HCT116 (cell line): ENCODE results near the gene ITPK1. TPM values are rescaled to one million over a fixed set of nuclear protein-coding genes. Genes with fewer than 3 reads are reported as not detected.

Source experiments
- ATAC-seq: fragments of 200-7000 bp; cut with Tn5 transposase; 2 replicates; pipeline ENCODE4 v1.9.1; 2020; ENCODE audit warnings: mild to moderate bottlenecking, moderate library complexity
- BruUV-seq: library from RNA; stranded (reverse); fragments of 400-500 nt; replicated peaks from 2 replicates; lab custom pipeline; 2021; lab: Mats Ljungman, UMichigan
- CTCF ChIA-PET: fragments of 300-600 bp; sonication (Branson Sonifier 250); formaldehyde crosslinking; loops from one replicate; lab custom pipeline; 2021; ENCODE audit warnings: antibody characterized with exemption; lab: Charles Lee
- POLR2A ChIA-PET: fragments of 300-600, 350-600 bp; sonication (Branson Sonifier 250); formaldehyde crosslinking; loops from one replicate; lab custom pipeline; 2021; ENCODE audit warnings: antibody characterized with exemption; lab: Charles Lee
- RAD21 ChIA-PET, 2 experiments: fragments of 300-600 bp; sonication (Branson Sonifier 250); formaldehyde crosslinking; loops; one replicate each; lab custom pipeline; 2023; ENCODE audit warnings: low total read pairs in 2 of 2; ENCODE audit not compliant: uncharacterized antibody in 2 of 2, unreplicated experiment in 2 of 2, low non-redundant PET in 1 of 2; lab: Charles Lee
- DNase-seq: peaks from one replicate; pipeline ENCODE4 v3.0.0-alpha.2; 2010; ENCODE audit warnings: low read depth, low spot score
- H2AFZ ChIP-seq: fragments of 200-600 bp; shearing (Covaris generic), sonication (generic); 2 replicates; pipeline ENCODE4 v1.6.1; 2017; ENCODE audit warnings: low read depth, mixed run types, mixed read lengths, antibody characterized with exemption, low read length; ENCODE audit not compliant: poor library complexity, severe bottlenecking
- H3K27ac ChIP-seq: 2 replicates; pipeline ENCODE4 v1.5.1; 2012; ENCODE audit warnings: low read depth, low read length
- H3K27me3 ChIP-seq: fragments of 200-600 bp; sonication (generic); 2 replicates; pipeline ENCODE4 v1.6.1; 2016; ENCODE audit warnings: mixed run types, low read length, mixed read lengths; ENCODE audit not compliant: insufficient read depth
- H3K36me3 ChIP-seq, 2 experiments: fragments of 200-500 bp in 1 of 2; fragments of 200-600 bp in 1 of 2; sonication (Bioruptor generic) in 1 of 2; sonication (generic) in 1 of 2; 2 replicates each; pipeline versions ENCODE4 v1.5.1 to v1.6.1; 2014 to 2016; ENCODE audit warnings: low read length in 2 of 2, inconsistent platforms in 1 of 2, mixed read lengths in 1 of 2, mixed run types in 1 of 2; ENCODE audit not compliant: insufficient read depth in 2 of 2, control insufficient read depth in 1 of 2
- H3K4me1 ChIP-seq, 2 experiments: fragments of 200-600 bp in 1 of 2; sonication (generic) in 1 of 2; 2 replicates each; pipeline versions ENCODE4 v1.5.1 to v1.6.1; 2012 to 2017; ENCODE audit warnings: low read length in 2 of 2, inconsistent platforms in 1 of 2, mild to moderate bottlenecking in 1 of 2, mixed read lengths in 1 of 2, mixed run types in 1 of 2, moderate library complexity in 1 of 2; ENCODE audit not compliant: insufficient read depth in 2 of 2, control insufficient read depth in 1 of 2
- H3K4me2 ChIP-seq: fragments of 200-600 bp; sonication (generic); 2 replicates; pipeline ENCODE4 v1.6.1; 2017; ENCODE audit warnings: mixed run types, low read length, mixed read lengths
- H3K4me3 ChIP-seq, 2 experiments: fragments of 200-600 bp in 1 of 2; sonication (generic) in 1 of 2; replicated peaks in 1 of 2; 2 replicates each; pipeline ENCODE4 v1.5.1; 2011 to 2016; ENCODE audit warnings: low read length in 2 of 2, control low read depth in 1 of 2, low read depth in 1 of 2, mild to moderate bottlenecking in 1 of 2, mixed read lengths in 1 of 2, mixed run types in 1 of 2
- H3K79me2 ChIP-seq: fragments of 200-600 bp; sonication (generic); 2 replicates; pipeline ENCODE4 v1.6.1; 2017; ENCODE audit warnings: mild to moderate bottlenecking, mixed run types, low read length, moderate library complexity, mixed read lengths; ENCODE audit not compliant: insufficient read depth
- H3K9ac ChIP-seq: fragments of 200-600 bp; sonication (generic); 2 replicates; pipeline ENCODE4 v1.6.1; 2016; ENCODE audit warnings: low read length, mixed read lengths
- H3K9me2 ChIP-seq: fragments of 200-600 bp; sonication (generic), shearing (Covaris generic); 2 replicates; pipeline ENCODE4 v1.6.1; 2017; ENCODE audit warnings: mixed run types, mild to moderate bottlenecking, moderate library complexity; ENCODE audit not compliant: insufficient read depth
- H3K9me3 ChIP-seq, 2 experiments: fragments of 200-500 bp in 1 of 2; fragments of 200-600 bp in 1 of 2; sonication (Bioruptor generic) in 1 of 2; sonication (generic) in 1 of 2; 2 replicates each; pipeline ENCODE4 v1.6.1; 2014 to 2017; ENCODE audit warnings: low read length in 2 of 2, mixed read lengths in 2 of 2, inconsistent platforms in 1 of 2, low read depth in 1 of 2, mild to moderate bottlenecking in 1 of 2, mixed run types in 1 of 2, moderate library complexity in 1 of 2; ENCODE audit not compliant: control insufficient read depth in 1 of 2, insufficient read depth in 1 of 2
- H4K20me1 ChIP-seq: fragments of 200-600 bp; sonication (generic), shearing (Covaris generic); 2 replicates; pipeline ENCODE4 v1.6.1; 2017; ENCODE audit warnings: mixed run types, mild to moderate bottlenecking, moderate library complexity; ENCODE audit not compliant: insufficient read depth
- CBX3 ChIP-seq: IDR thresholded peaks from 2 replicates; pipeline ENCODE4 v1.6.1; 2012; ENCODE audit warnings: low read depth
- CTCF ChIP-seq, 3 experiments: fragments of 200-600 bp in 1 of 3; sonication (generic) in 1 of 3; IDR thresholded peaks in 2 of 3; conservative IDR thresholded peaks in 1 of 3; 2 replicates each; pipeline ENCODE4 v1.5.1; 2012 to 2017; ENCODE audit warnings: low read depth in 2 of 3, low read length in 2 of 3, antibody characterized with exemption in 1 of 3, borderline replicate concordance in 1 of 3, control low read depth in 1 of 3, mild to moderate bottlenecking in 1 of 3, mixed read lengths in 1 of 3, mixed run types in 1 of 3, moderate library complexity in 1 of 3; ENCODE audit not compliant: insufficient read depth in 1 of 3
- ELF1 ChIP-seq: IDR thresholded peaks from 2 replicates; pipeline ENCODE4 v1.6.1; 2012; ENCODE audit warnings: low read depth, borderline replicate concordance
- JUND ChIP-seq: IDR thresholded peaks from 2 replicates; pipeline ENCODE4 v1.6.1; 2012
- POLR2AphosphoS5 ChIP-seq: IDR thresholded peaks from 2 replicates; pipeline ENCODE4 v1.6.1; 2011; ENCODE audit warnings: mild to moderate bottlenecking, low read depth, low read length, moderate library complexity
- REST ChIP-seq: IDR thresholded peaks from 2 replicates; pipeline ENCODE4 v1.6.1; 2012; ENCODE audit warnings: low read depth
- SIN3A ChIP-seq: IDR thresholded peaks from 2 replicates; pipeline ENCODE4 v1.6.1; 2012; ENCODE audit warnings: low read depth
- SP1 ChIP-seq: IDR thresholded peaks from 2 replicates; pipeline ENCODE4 v1.6.1; 2012; ENCODE audit warnings: low read depth
- SRF ChIP-seq: IDR thresholded peaks from 2 replicates; pipeline ENCODE4 v1.6.1; 2012; ENCODE audit warnings: low read depth
- YY1 ChIP-seq: IDR thresholded peaks from 2 replicates; pipeline ENCODE4 v1.6.1; 2011; ENCODE audit warnings: low read length, low read depth, moderate library complexity, mild to moderate bottlenecking; ENCODE audit not compliant: insufficient replicate concordance; ENCODE audit errors: extremely low read depth
- ZBTB33 ChIP-seq: IDR thresholded peaks from 2 replicates; pipeline ENCODE4 v1.6.1; 2011; ENCODE audit warnings: mild to moderate bottlenecking, low read length, moderate library complexity; ENCODE audit not compliant: insufficient replicate concordance; ENCODE audit errors: extremely low read depth
- ZFX ChIP-seq: fragments of 450-650 bp; IDR thresholded peaks from 2 replicates; pipeline ENCODE4 v1.6.1; 2017
- intact Hi-C: fragments of 100-400 bp; cut with micrococcal nuclease; formaldehyde crosslinking; loops from 2 replicates; pipeline ENCODE4 v1.10.0; 2022
- total RNA-seq: library from RNA; stranded (reverse); gene quantifications from one replicate; pipeline ENCODE4 v1.2.1, GENCODE V29; 2021; ENCODE audit not compliant: unreplicated experiment

Gene ITPK1
- total RNA-seq, 1 experiment from 2014 or later = 70.2 TPM

GRCh38 chr14:93004699-93005082 is 111.0 kb downstream of the ITPK1 start (continued):
- TF ChIP-seq JUND (no peak), SIN3A (no peak), YY1 (no peak), SRF (no peak), POLR2AphosphoS5 (no peak), SP1 (no peak)

GRCh38 chr14:93003945-93004698 is 111.6 kb downstream of the ITPK1 start:
- ChIA-PET POLR2A (no interaction called here), RAD21 (no interaction called here), CTCF (no interaction called here)
- no peak for TF ChIP-seq CBX3
- no peak for TF ChIP-seq CTCF (IDR thresholded peaks at IDR 0.05 in 2 of 3, conservative IDR thresholded peaks at IDR 0.05 in 1 of 3; ENCODE audit: borderline replicate concordance in 1 of 3, insufficient read depth in 1 of 3, low read depth in 2 of 3, low read length in 2 of 3)
- TF ChIP-seq ZBTB33 = no peak
- no peak for TF ChIP-seq REST
- TF ChIP-seq SP1 = no peak
- TF ChIP-seq ZFX = no peak
- TF ChIP-seq ELF1 = no peak
- Histone ChIP-seq H3K4me1 (peaks cover 6 to 12% of the 10 kb centered on the region in 2 experiments; a peak in 2 of 4 replicates), H3K27me3 (no peaks in the 10 kb centered on the region), H3K9me2 (no peaks in the 10 kb centered on the region), H3K9ac (no peak overlapping the region), H3K27ac (no peak overlapping the region), H3K36me3 (no peaks in the 10 kb centered on the region), H4K20me1 (no peaks in the 10 kb centered on the region), H3K79me2 (no peaks in the 10 kb centered on the region), H2AFZ (no peak overlapping the region), H3K4me3 (no peak overlapping the region), H3K9me3 (no peaks in the 10 kb centered on the region), H3K4me2 (no peak overlapping the region)
- BruUV-seq = no TSS peak
- intact Hi-C loops = no loop called here
- ATAC-seq (no peak), DNase-seq (no peak)
